ENCODE results near the gene PLA2G4A.

Gene PLA2G4A

DNA sequence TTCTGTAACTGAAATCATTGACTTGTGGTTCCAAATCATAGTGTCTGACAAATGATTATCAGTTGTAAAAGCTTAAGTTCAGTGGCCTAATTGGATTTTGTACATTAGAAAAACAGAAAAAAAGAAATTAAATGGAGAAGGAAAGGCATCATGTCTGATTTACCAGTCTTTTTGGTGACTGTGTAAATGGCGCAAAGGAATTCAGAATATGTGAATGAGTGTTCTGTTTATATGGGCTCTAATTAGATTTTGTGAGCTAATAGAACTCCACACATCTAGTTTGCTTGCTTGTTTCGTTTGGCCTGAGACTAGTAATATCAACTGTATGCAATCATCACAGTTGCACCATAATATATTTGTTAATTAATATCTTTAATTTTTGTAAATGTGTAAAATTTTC is 151.7 kb downstream of the PLA2G4A start:
- DNase-seq: no peak

DNA sequence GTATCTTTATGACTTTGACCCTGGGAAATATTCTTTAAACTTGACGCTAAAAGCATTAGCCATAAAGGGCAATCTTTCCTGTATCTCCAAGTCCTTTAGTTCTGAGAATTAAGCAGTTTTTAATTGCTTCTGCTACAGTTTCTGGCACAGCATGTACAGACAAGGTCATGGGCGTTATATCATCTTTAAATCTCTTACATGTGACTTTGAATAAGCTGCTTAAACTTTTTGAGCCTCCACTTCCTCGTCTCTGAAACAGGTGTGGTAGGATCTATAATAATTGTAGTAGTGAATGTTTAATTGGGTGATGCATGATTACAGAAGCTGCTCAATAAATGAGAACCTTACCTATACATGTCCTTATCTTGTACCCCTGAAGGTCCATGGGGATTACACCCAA is 153.4 kb downstream of the PLA2G4A start:
- no peak for DNase-seq

DNA sequence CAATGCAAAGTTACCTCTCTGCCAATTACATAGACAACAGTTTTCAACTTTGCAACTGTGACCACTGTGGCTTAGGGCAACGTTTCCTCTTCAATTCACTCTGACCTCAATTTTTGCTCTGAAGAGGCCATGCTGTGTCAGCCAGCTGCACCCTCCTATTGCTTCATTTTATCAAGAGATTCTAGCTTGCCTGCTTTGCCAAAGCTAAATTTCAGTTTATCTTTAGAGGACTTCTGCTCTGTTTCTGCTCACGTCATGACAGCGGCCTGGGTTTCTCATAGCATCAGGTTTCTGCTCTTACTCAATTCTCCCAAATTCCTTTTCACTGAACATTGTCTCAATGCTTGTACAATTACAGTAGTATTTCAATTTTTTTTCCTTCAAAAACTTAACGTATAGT is 154.6 kb downstream of the PLA2G4A start:
- DNase-seq: no peak

DNA sequence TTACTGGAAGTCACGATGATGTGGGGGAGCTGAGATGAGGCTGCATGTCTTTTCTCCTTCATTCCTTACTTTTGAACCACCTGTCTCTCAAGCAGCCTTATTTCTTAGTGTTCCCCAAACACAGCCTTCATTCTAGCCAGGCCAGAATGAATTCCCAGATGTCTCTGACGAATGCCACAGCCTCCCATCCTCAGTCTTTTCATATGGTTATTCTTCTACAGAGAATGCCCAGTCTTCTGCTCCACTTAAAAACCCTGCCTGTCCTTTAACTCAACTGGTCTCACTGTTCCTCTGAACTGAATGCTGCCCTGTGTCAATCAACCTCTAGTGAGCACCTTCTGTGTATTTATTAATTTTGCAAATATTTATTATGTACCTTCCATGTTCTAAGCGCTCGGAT is 156.2 kb downstream of the PLA2G4A start:
- no peak for DNase-seq

DNA sequence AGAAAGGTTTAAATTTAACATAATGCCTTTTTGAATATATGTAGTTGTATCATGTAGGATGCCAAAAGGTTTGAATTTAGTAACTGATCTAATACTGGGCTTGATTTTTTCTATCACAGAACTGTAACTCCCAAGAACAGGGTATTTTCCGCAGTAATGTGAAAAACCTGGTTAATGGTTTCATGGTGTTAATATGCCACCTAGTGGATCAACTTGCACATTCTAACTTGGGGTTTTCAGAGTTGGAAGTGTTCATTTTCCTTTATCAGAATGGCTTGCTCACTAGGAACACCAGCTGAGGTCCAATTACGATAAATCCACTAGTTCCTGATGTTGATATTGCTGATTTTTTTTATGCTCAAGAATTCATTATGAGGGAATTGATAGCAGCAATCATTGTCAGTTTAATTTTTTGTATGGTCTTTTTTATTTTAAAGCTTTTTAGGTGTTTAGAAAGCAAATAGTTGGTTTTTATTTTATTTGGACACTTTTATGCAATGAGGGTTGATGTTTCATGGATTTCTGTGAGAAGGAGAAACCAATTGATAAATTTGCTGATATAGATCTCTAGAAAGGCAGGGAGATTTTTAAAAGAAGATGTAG is 157.2 kb downstream of the PLA2G4A start:
- peak; percentile 37 for DNase-seq

DNA sequence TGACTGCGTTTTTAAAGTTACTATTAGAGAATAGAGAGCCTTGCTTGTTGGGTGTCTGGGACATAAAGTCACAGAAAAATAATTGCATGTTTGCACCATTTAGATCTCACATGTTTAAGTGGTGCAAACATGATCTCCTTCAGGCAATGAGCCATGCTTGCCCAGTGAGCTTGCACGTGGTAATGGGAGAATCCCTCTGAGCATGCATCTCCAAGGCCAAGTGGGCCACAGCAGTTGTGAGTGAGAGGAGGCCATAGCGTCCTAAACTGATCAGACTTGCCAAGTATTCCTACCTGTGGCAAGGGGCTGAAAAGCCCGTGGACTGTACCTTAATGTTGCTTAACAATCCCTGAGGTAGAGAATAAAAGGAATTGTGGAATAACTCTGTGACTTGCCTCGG is 158.3 kb downstream of the PLA2G4A start:
- no peak for DNase-seq

DNA sequence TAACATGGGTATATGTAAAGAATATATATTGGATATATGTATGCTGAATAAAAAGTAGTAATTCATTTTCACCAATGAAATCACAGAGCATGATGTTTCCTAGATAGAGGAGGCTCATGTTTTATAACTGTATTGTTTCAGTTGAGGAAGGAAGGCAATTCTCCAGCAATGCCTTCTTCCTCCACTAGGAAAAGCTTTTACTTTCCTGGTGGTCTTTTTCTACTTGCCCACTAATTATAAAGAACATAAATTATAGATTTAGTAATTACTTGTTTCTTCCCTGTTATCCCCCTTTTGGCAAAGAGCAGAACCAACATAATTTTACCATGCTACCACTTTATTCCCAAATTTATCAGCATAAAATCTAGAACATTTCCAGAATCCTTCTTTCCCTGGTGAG is 159.0 kb downstream of the PLA2G4A start:
- no peak for DNase-seq

DNA sequence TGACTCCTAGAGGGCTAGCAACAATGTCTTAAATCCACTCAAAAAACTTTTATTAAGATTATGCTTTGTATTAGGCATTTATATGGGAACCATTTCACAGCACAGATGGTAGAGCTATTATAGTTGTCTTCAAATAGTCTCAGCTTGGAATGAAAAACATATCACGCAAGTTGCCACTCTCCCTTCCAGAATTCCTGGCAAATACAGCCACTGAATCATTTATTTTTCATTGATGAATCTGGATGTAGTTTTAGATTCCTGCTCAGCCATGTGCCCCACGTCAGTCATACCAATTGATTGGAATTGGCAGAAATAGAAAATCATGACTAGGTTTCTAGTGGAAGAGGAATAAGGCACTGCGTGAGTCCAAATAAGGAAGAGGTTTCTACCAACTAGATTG is 165.2 kb downstream of the PLA2G4A start:
- DNase-seq: no peak

DNA sequence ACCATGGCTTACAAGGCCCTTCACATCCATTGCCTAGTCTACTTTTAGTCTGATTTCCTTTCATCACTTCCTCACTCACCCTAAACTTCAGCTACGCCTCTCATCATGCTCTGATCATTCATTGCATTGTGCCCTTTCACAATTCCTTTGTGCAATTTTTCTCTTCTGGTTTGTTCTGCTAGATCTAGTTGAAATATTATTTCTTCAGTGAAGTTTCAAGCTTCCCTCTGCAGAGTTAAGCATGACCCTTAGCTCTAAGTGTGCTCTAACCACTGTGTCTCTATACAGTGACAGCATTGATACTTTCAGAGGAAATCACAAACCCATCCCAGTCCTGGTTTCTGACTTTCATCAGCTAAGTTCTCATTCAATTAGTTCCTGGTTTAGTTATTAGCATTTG is 166.1 kb downstream of the PLA2G4A start:
- no peak for DNase-seq

DNA sequence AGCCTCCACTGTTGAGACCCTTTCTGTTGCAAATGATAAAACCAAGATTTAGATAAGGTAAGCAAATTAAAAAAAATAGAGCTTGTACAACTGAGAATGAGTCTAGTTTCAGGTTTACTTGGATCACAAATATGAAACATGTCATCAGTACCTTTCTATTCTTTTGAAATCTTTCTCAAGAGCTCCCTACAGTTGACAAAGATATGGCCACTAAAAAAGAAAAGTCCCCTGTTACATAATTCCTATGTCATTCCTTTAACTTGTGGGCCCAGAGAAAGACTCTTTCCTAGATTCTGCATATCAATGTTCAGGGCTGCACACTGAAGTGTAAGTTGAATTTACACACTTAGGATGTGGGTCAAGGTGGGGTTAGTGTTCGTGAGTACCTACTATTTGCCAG is 168.1 kb downstream of the PLA2G4A start:
- no peak for DNase-seq

DNA sequence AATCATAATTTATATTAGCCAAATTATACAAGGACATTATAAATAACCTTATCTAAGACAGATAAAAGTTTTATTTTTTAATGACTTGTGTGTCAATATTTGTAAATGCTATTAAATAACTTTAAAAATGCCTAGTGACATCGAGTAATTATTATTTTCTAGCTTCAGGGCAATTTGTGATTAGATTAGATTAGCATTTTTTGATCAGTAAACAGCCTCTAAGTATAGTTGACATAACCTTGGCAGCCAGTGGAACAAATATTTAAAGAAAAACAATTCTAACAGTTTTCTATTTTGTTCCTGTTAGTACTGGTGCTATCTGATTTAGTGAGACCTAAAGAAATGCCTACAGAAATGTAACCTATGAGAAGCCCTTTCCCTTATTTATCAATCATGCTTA is 169.1 kb downstream of the PLA2G4A start:
- DNase-seq: no peak

DNA sequence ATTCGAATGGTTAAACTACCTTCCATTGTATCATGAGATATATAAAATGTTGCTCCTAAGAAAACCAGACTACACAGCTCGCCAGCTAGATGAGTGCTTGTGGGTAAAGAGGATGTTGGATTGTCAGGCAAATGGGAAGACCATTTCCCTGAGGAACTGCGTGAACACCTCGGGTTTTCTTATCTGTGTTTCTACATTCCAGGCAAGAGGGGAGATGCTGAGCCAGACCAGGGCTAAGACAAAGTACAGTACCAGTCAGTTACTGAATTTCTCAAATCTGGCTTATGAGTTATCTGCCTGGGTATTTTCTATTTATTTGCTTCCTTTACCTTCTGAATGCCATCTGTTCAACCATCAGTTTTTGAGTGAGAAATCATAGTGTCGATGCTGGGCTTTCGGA is 170.8 kb downstream of the PLA2G4A start:
- no peak for DNase-seq

DNA sequence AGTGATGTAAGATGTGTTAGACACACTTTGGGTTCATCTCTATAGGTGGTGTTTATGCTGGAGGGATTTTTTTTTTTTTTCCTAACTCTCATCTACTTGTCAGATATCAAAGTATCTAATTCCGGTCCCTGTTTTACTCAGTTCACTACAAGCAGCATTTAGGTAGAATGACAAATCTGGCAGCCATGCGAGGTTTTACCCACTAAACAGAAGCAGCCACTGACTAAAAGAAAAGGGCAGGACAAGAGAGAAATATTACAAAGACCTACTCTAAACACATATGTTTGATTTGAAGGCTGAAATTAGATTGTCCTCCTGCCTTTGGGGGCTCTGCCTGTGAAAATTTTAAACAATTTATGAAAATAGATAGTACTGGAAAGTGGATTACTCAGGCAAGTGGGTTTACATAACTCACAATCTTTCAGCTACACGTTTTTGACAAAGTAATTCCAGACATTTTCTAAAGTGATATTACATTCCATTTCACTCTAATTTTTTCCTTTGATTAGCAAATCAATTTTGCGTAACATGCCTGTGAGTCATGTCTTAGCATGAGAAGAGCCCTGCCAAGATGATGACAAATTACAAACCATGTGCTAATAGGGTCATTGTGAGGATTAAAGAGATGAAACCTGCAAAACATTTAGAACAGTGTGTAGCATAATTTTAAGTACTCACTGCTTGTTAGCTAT is 172.6 kb downstream of the PLA2G4A start:
- no peak for DNase-seq

DNA sequence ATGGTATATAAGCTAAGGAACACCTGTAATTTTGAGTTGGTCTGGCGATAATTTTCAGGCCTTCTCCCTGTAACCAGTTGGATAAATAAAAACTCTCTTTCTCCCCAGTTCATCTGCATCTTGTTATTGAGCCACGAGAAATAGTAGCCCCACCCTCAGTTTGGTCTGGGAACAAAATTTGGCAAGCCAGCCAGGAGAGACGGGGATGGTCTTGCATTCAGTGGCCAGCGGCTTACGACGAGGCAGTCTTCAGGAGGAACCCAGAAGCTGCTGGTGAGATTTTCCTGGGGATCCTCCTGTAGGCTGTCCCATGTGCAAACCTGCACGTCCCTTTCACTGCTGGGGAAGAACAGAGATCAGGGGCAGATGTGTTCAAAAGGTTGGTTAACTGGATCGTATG is 174.6 kb downstream of the PLA2G4A start:
- no peak for DNase-seq

DNA sequence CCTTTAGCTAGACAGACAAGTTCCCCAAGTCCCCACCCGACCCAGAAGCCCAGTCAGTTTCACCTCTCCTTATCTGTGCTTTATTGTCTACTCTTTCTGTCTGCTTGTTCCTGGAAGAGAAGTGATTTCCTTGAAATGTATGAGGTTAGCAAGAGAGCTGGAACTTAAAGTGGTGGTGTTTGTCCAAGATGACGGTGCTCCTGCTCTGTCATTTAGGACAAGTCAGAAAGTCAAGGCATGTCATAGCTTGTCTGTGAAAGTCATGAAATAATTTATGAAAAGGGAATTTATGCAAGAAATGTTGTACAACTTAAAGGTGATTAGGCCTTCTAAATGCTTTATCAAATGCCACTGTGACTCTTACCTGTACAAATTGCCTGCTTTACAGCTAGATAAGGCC is 178.1 kb downstream of the PLA2G4A start:
- DNase-seq: no peak

DNA sequence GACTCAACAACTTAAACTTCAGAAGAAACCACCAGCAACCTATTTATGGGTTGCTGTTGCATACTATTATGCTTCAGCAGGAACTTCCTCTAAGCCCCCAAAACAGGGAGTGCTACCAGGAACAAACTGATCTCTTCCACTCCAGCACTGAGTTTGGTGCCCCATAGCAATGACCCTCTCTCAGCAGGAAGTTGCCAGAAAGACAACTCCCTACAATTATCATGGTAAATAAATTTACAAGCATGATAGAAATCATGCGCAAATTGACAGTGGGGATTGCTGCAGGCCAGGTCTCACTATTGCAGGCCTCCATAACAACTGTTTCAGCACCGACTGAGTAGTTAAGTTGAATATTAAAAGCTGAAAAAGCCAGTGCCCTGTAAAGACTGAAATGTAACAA is 180.6 kb downstream of the PLA2G4A start:
- no peak for DNase-seq

DNA sequence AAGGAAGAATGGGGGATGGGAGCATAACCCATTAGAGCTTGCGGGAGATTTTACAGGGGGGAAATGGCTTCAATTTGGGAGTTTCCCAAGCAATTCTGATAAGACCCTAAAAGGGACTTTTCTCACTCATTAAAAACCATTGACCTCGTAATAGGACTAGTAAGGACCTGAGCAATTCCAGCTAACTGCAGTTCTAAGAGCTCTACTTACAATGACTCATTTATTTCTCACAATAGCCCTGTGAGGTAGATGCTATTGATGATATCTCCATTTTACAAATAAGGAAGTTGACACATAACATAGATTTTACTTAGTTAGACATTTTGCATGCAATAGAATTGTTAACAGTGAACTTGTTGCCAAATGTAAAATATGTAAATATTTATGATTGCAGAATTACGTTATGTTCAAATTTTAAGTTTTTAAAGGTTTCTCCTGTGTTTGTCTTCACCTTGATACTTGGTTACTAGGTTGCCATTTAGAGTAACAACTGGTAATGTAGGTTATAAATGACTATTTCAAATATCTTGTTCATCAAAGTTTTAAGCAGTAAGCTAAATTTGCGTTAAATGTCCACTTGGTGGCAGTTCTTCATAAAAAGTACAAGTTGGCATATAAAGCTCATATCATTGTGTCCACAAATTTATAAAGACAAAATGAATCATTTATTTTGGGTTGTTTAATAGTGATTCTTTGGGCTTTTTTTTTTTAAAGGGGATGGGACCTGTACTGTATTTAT is 182.0 kb downstream of the PLA2G4A start:
- DNase-seq: no peak

DNA sequence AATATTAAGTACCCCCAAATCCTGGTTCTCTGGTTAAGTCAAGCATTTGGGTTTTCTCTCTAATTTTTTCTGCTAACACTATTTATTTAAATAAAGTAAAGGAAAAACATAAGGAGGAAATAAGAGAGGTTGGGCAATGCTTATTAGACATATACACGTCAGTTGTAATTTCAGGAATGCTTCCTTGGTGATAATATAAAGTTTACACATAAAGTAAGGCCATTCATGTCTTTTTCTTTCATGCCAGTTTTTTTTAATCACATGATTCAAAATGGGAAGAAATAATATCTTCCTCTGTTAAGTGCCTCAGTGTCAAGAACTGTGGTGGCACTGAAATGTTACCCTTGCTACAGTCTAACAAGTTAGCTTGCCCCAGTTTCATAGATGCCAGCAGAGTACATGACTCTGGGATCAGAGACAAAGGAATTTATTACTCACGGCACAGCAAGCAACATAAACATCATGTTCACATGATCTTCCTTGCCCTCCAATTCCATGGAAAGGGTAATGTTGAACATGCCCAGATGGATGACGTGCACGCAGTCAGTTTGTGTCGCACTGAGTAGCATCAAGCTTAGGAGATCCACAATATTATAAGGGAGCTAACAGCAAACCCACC is 184.9 kb downstream of the PLA2G4A start:
- DNase-seq: no peak

DNA sequence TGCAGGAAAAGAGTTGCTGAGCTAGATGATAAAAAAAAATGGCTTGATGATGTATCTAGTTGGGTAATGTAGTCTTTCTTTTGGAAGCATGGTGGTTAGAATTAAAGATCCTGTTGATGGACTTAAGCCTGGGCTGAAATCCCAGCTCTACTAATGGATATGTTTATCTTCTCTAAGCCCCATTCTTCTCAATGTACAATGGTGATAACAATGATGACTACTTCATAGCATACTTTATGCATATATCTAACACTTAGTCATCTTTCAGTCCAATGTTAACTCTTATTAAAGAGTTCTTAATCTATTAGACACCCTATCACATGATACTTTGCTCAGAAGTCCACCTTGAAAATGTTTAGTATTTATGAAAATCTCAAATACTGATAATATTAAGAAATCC is 189.5 kb downstream of the PLA2G4A start:
- DNase-seq: no peak

DNA sequence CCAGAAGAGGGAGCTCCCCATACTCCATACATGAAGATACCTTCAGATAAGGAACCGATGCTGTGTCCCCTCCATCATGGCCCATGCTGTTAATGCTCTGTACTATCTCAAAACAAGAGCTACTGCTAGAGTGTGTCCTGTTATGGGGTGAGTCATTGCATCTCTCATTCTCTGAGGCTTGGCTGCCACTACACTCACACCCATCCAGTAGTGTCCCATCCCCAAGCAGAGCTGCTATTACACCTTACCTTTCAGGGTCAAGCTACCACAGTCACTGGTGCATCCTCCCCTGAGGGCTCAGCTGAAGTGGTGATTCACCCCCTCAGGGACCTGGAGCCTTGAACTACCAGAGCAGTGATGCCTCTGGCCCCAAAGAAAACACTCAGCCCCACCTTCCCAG is 198.5 kb downstream of the PLA2G4A start:
- no peak for DNase-seq

DNA sequence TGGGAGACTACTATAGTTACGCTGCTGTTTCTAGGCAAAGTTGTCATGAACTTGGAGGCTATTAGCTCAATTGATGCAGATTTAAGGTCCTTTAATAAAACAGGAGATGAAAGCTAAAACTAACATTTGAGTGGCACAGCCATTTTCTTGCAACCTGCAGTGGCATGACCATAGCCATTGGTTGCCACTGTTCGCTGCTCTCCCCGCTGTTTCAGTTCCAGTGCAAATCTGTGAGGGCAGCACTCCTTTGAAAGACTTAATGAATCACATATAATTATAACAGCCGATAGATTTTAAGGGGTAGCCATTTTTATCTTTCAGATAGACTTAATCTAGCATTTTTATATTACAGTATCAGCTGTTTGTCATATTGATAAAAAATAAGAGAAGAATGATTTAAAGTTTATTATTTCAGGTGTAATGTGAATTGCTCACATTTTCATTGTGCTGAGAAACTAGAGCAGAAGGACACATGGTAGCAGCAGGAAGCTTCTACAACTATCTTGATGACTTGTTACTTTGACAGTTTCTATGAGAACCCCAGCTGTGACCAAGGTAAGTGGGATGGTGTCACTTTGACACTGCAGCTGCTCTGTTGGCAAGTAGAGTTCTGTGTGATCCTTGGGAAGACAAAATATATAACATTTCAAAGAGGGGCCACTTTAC is 203.7 kb downstream of the PLA2G4A start:
- no peak for DNase-seq

DNA sequence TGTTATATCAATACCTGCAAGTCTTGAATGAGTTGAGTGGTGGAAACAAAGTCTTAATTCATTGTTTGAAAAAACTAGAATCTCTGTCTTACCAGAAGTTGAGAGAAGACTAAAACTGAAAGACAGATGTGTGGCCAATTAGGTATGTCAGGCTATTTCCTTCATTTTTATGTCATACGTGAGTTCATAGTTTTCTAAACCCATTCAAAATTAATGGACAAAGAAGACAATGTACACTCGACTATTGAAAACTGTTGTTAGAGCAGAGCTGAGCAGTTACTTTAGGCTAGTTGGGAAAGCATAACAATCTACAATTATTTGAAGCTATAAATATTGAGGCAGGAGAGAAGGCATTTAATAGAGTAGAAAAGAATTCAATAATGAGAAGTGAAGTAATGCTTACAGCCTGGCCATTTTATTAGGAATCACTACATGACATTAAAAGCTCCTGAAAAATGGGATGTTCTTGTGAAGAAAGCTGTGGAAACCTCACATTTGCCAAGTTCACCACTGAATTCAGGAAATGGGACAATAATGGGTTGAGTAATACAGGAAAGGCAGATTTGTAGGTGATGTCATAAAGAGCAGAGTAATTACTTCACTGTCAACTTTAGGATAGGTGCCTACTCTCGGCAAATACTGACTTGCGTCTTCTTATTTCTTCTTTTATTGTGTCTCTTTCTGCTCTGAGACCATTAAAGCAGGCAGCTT is 204.4 kb downstream of the PLA2G4A start:
- no peak for DNase-seq

Measured in NCI-H1436 (cell line).